GM21447 (cell line): ENCODE data around the gene SRCAP.
"Not testable (repeated sequence)": the region's sequence is repeated elsewhere in the genome, so short reads cannot be mapped to it uniquely, and the experiment has no call there.

Experiments
- ATAC-seq: cut with Tn5 transposase; IDR thresholded peaks from one replicate; pipeline ENCODE4 v1.9.1; 2021; ENCODE audit not compliant: unreplicated experiment

Gene SRCAP

GRCh38 chr16:30663820-30664219, 35.2 kb upstream of the SRCAP start:
- no peak for ATAC-seq

GRCh38 chr16:30664616-30665109, 34.3 kb upstream of the SRCAP start:
- no peak for ATAC-seq

- no peak for ATAC-seq
Measured at GRCh38 chr16:30665155-30665829, 33.7 kb upstream of the SRCAP start.

GRCh38 chr16:30665830-30666190, 33.2 kb upstream of the SRCAP start:
- ATAC-seq, result no peak

GRCh38 chr16:30666681-30667080, 32.3 kb upstream of the SRCAP start:
- no peak for ATAC-seq

GRCh38 chr16:30667361-30667905, 31.5 kb upstream of the SRCAP start:
- ATAC-seq, result no peak

- ATAC-seq, result no peak
Measured at GRCh38 chr16:30668393-30668792, 30.6 kb upstream of the SRCAP start.

- ATAC-seq, result no peak
Measured at GRCh38 chr16:30669026-30669902, 29.7 kb upstream of the SRCAP start.

GRCh38 chr16:30669903-30670824, 28.8 kb upstream of the SRCAP start:
- no peak for ATAC-seq

- no peak for ATAC-seq
Measured at GRCh38 chr16:30675143-30675542, 23.8 kb upstream of the SRCAP start.

- no peak for ATAC-seq
Measured at GRCh38 chr16:30677931-30678585, 20.9 kb upstream of the SRCAP start.

GRCh38 chr16:30678586-30678970, 20.4 kb upstream of the SRCAP start:
- ATAC-seq, result no peak

- no peak for ATAC-seq
Measured at GRCh38 chr16:30680326-30680725, 18.6 kb upstream of the SRCAP start.

- no peak for ATAC-seq
Measured at GRCh38 chr16:30688701-30689100, 10.3 kb upstream of the SRCAP start.

- ATAC-seq, result no peak
Measured at GRCh38 chr16:30691907-30692306, 7.1 kb upstream of the SRCAP start.

- ATAC-seq, result no peak
Measured at GRCh38 chr16:30692396-30693064, 6.4 kb upstream of the SRCAP start.

- ATAC-seq, result no peak
Measured at GRCh38 chr16:30694926-30695693, 3.9 kb upstream of the SRCAP start.

GRCh38 chr16:30696646-30697045, 2.3 kb upstream of the SRCAP start:
- ATAC-seq, result not testable (repeated sequence)
